ENCODE results near the gene NECTIN1. TPM values are rescaled to one million over a fixed set of nuclear protein-coding genes. Genes with fewer than 3 reads are reported as not detected.

The NECTIN1 gene
- total RNA-seq, 1 experiment from 2014 or later, result 23.8 TPM

- H3K4me3 ChIP-seq (replicated peaks in 1 of 2; ENCODE audit: low read depth in 1 of 2, low read length in 2 of 2), result no peak overlapping the region; a peak in 1 of 4 replicates
- ChIA-PET POLR2A (no interaction called here), RAD21 (ENCODE audit: low non-redundant PET in 1 of 2, low total read pairs in 2 of 2, uncharacterized antibody in 2 of 2, unreplicated experiment in 2 of 2) (no interaction called here), CTCF (interaction anchor here (1.8 kb wide), 1 partner anchor 9 kb away, joined by 8 read pairs; no protein-coding TSS in a partner anchor)
- peak overlapping the region; percentile 26 for H3K9ac ChIP-seq (ENCODE audit: low read length)
- TF ChIP-seq POLR2AphosphoS5 (IDR thresholded peaks at IDR 0.05; ENCODE audit: low read depth, low read length), result 0 out of 2 replicates have a peak, but pooled peaks have one; percentile 15
- TF ChIP-seq, protein P1, sequence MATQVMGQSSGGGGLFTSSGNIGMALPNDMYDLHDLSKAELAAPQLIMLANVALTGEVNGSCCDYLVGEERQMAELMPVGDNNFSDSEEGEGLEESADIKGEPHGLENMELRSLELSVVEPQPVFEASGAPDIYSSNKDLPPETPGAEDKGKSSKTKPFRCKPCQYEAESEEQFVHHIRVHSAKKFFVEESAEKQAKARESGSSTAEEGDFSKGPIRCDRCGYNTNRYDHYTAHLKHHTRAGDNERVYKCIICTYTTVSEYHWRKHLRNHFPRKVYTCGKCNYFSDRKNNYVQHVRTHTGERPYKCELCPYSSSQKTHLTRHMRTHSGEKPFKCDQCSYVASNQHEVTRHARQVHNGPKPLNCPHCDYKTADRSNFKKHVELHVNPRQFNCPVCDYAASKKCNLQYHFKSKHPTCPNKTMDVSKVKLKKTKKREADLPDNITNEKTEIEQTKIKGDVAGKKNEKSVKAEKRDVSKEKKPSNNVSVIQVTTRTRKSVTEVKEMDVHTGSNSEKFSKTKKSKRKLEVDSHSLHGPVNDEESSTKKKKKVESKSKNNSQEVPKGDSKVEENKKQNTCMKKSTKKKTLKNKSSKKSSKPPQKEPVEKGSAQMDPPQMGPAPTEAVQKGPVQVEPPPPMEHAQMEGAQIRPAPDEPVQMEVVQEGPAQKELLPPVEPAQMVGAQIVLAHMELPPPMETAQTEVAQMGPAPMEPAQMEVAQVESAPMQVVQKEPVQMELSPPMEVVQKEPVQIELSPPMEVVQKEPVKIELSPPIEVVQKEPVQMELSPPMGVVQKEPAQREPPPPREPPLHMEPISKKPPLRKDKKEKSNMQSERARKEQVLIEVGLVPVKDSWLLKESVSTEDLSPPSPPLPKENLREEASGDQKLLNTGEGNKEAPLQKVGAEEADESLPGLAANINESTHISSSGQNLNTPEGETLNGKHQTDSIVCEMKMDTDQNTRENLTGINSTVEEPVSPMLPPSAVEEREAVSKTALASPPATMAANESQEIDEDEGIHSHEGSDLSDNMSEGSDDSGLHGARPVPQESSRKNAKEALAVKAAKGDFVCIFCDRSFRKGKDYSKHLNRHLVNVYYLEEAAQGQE (IDR thresholded peaks at IDR 0.05; ENCODE audit: low read depth), result no peak
- TF ChIP-seq FOSL1 (IDR thresholded peaks at IDR 0.05; ENCODE audit: low read depth), result peak; percentile 77
- peak; percentile 68 for TF ChIP-seq JUND (IDR thresholded peaks at IDR 0.05)
- TF ChIP-seq, protein P2, sequence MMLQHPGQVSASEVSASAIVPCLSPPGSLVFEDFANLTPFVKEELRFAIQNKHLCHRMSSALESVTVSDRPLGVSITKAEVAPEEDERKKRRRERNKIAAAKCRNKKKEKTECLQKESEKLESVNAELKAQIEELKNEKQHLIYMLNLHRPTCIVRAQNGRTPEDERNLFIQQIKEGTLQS (IDR thresholded peaks at IDR 0.05), result no peak
- peak; percentile 47; the same call in 1 of the 2 replicates for TF ChIP-seq CBX3 (IDR thresholded peaks at IDR 0.05; ENCODE audit: low read depth)
- no peak for TF ChIP-seq CEBPB (IDR thresholded peaks at IDR 0.05; ENCODE audit: low read depth)
- H3K36me3 ChIP-seq (ENCODE audit: control insufficient read depth in 1 of 2, insufficient read depth in 2 of 2, low read length in 2 of 2), result no peaks in the 10 kb centered on the region
- H2AFZ ChIP-seq (ENCODE audit: low read depth, low read length, poor library complexity, severe bottlenecking), result peak overlapping the region; percentile 2
- intact Hi-C loops (cut with micrococcal nuclease), result no loop called here
- H4K20me1 ChIP-seq (ENCODE audit: insufficient read depth), result no peaks in the 10 kb centered on the region
- H3K27ac ChIP-seq (ENCODE audit: low read depth, low read length), result peak overlapping the region; percentile 21
- H3K9me3 ChIP-seq (ENCODE audit: control insufficient read depth in 1 of 2, insufficient read depth in 1 of 2, low read depth in 1 of 2, low read length in 2 of 2), result no peaks in the 10 kb centered on the region
- no TSS peak for BruUV-seq (replicated peaks)
- peak; percentile 16 for DNase-seq (ENCODE audit: low read depth, low spot score)
- no peaks in the 10 kb centered on the region for H3K9me2 ChIP-seq (ENCODE audit: insufficient read depth)
- ATAC-seq, result peak; percentile 76
- H3K4me1 ChIP-seq (ENCODE audit: control insufficient read depth in 1 of 2, insufficient read depth in 2 of 2, low read length in 2 of 2), result peaks cover 8 to 17% of the 10 kb centered on the region in 2 experiments
- H3K27me3 ChIP-seq (ENCODE audit: insufficient read depth, low read length), result no peaks in the 10 kb centered on the region
- no peaks in the 10 kb centered on the region for H3K79me2 ChIP-seq (ENCODE audit: insufficient read depth, low read length)
- peak overlapping the region; percentile 61 for H3K4me2 ChIP-seq (ENCODE audit: low read length)
Observed at GRCh38 chr11:119615003-119615881, 113.8 kb downstream of the NECTIN1 start.

Measured in HCT116 (cell line).